Measurements from ENCODE around the gene ABTB2. TPM values are rescaled to one million over a fixed set of nuclear protein-coding genes. Genes with fewer than 3 reads are reported as not detected.

Gene ABTB2
- total and polyA plus RNA-seq, 10 of the 15 experiments (the other 5 are each of a cell fraction or from before 2014, with no cell fraction given): 0.13 to 2.1 (median 0.72) TPM

- H3K27me3 ChIP-seq (replicated peaks in 1 of 2; ENCODE audit: control insufficient read depth in 2 of 2, insufficient read depth in 2 of 2, low read length in 1 of 2): no peaks in the 10 kb centered on the region
- no peak overlapping the region for H3K4me3 ChIP-seq
- BruUV-seq (replicated peaks): no TSS peak
- H3K9me3 ChIP-seq (replicated peaks; ENCODE audit: control insufficient read depth, insufficient read depth, low read length): no peaks in the 10 kb centered on the region
- WGBS (ENCODE audit: insufficient coverage, insufficient replicate concordance, low lambda C conversion rate, missing lambda C conversion rate): 82% methylated on average over 12 of the region's 12 CpGs
- CTCF ChIA-PET: interaction anchor here (2.1 kb wide), 1 partner anchor 9 kb away, joined by 6 read pairs; no protein-coding TSS in a partner anchor
- FAIRE-seq: no peak
- DNase-seq (ENCODE audit: low read depth, low spot score): no peak
- no peaks in the 10 kb centered on the region for H4K20me1 ChIP-seq (ENCODE audit: control insufficient read depth, insufficient read depth)
- no peak overlapping the region for H3K9ac ChIP-seq (ENCODE audit: control insufficient read depth, insufficient read depth, low read length)
- POLR2A ChIA-PET: no interaction called here
- H3K79me2 ChIP-seq (ENCODE audit: control insufficient read depth, insufficient read depth, low read length): no peaks in the 10 kb centered on the region
- H3K27ac ChIP-seq (ENCODE audit: control insufficient read depth, insufficient read depth): no peak overlapping the region
- in situ Hi-C loops (cut with MboI) (loop anchor here (25.0 kb wide), 1 partner anchor 321 kb away; no protein-coding TSS in a partner anchor), intact Hi-C loops (cut with micrococcal nuclease; ENCODE audit: unreplicated experiment) (no loop called here)
- TF ChIP-seq RCOR1 (conservative IDR thresholded peaks at IDR 0.05; ENCODE audit: low read depth, low read length) (no peak), BRCA1 (IDR thresholded peaks at IDR 0.05; ENCODE audit: low read depth, low read length) (no peak), YBX1 (IDR thresholded peaks at IDR 0.05) (no peak), CBFB (IDR thresholded peaks at IDR 0.05; ENCODE audit: low read depth) (no peak), YY1 (IDR thresholded peaks at IDR 0.05; ENCODE audit: low read depth, low read length) (no peak), USF2 (IDR thresholded peaks at IDR 0.05; ENCODE audit: borderline replicate concordance, low read depth, low read length) (no peak), ZSCAN29 (IDR thresholded peaks at IDR 0.05) (no peak), SKIL (IDR thresholded peaks at IDR 0.05; ENCODE audit: low read depth, poor library complexity, severe bottlenecking) (no peak), E4F1 (IDR thresholded peaks at IDR 0.05; ENCODE audit: borderline replicate concordance, partially characterized antibody) (no peak), ZNF622 (IDR thresholded peaks at IDR 0.05) (no peak), TAF1 (IDR thresholded peaks at IDR 0.05; ENCODE audit: borderline replicate concordance, low read depth, low read length) (no peak), SPI1 (IDR thresholded peaks at IDR 0.05; ENCODE audit: borderline replicate concordance, insufficient read depth, low read depth, low read length) (no peak), ZNF24 (IDR thresholded peaks at IDR 0.05) (no peak)
- RAD21 ChIA-PET (ENCODE audit: unreplicated experiment): no interaction called here
- H3K4me2 ChIP-seq (ENCODE audit: control insufficient read depth, insufficient read depth): no peak overlapping the region
- peaks cover 0 to 3% of the 10 kb centered on the region in 2 experiments; a peak in 2 of 4 replicates for H3K36me3 ChIP-seq (ENCODE audit: control insufficient read depth in 2 of 2, insufficient read depth in 2 of 2, low read length in 1 of 2)
- no peaks in the 10 kb centered on the region for H3K4me1 ChIP-seq (ENCODE audit: control insufficient read depth, insufficient read depth, low read length)
- no peak overlapping the region for H2AFZ ChIP-seq (ENCODE audit: control insufficient read depth, low read depth, low read length)
- no peak for ATAC-seq
- SMC1A ChIA-PET (ENCODE audit: uncharacterized antibody, unreplicated experiment): no interaction called here
These were observed 191.8 kb downstream of the ABTB2 start for GRCh38 chr11:34165786-34166555.
